Activated naive CD4-positive, alpha-beta T cell (primary cell): ENCODE measurements around the gene PLAC1.

ENCODE experiments used
- DNase-seq, 4 experiments: peaks; one replicate each; lab custom pipeline; 2025; lab: John Stamatoyannopoulos, UW

PLAC1 gene

DNA sequence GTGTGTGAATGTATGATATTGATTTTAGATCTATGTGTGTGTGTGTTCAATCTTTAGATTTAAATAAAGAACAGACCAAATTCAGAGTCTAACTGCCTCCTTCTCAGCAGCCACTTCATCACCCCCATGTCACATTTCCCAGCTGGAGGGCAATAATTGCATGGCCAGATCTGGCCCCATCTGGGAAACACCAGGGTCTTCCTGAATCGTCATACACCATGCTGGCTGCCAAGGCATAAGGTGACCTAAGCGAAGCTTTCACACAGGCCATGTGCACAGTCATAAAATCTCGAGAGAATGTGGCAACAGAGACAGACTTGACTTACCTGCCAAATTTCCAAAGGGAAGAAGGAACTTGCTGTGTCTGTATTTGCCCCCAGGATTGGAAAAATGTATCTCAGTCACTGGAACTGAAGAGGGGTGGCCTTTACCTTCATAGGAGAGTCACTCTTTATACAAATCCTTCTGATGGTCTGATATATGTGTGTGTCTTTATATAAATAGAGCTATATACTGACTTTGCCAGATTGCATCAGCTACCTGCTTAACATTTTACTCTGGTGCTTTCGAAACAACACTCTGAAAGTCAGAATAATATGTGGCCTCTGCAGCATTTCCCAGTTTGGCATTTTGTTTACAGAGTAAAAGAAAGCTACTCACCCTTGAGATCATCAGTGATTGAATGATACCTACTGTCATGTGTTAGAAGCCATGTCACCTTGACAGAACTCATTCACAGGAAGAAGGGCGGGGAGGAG, at the start of gene PLAC1:
PLAC1 (minus strand) TSS at position 470 of the 758 bp plus-strand sequence. CDS start 91,789 bp downstream, outside the sequence.
- DNase-seq, result no peak

GRCh38 chrX:134706138-134706537, 47.9 kb upstream of the PLAC1 start:
- no peak for DNase-seq

GRCh38 chrX:134695999-134696398, 37.7 kb upstream of the PLAC1 start:
- no peak for DNase-seq

DNA sequence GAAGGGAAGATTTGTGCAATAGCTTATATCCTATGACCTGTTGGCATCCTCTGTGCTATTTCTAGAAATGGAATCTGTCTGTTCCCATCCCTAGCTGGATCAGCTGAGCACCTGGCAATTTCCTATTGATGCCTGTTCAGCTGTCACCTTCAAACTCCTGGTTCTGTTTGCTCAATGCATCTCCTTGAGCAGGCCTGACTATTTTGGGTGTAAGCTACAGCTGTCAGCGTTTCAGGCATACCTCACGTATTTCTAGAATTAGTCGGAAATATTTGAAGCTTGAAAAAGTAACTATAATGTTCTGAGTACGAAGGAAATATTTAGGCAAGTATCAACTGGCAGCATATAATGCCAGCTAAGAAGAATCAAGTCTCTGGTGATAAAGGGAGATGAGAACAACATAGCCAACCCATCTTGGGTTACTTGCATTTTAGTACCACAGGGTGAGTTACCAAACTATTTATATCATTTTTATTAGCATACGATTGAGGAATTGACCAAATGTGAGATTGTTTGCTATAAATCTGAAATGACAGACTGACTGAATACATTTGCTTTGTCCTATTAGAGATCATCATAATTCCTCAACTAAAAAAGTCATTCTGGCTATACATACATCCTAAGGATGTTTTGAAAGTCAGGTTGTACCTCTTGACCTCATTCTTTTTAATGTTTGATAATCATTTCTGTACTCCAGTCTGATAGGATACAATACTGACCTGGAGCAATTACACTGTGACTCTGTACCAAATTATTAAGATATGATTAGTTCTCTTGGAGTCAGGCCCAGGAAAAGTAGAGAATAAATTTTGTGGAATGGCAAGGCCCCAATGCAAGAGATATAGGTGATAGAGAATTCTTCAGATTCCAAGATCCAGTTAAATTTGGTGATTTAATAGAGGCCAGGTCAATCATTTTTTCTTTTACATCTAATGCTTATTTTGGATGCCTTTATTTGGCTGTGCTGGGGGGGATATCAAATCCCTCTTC, 36.4 kb upstream of the PLAC1 start:
- no peak for DNase-seq

DNA sequence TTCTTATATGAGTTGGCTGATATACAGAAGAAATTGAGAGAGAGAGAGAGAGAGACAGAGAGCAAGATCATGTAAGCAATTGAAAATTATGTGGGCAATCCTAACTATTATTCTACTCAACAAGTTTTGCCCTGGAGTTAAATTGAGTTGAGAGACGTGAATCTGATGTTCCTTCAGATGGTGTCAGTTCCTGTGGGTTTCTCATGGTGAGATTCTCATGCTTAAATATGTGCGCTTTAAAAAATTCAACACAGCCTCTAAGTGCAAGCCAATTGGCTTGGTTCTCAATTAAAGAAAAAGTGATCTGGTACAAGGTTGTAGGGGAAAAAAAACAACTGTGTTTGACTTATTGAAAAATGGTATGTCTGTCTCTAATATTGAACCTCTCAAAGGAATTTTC, 35.4 kb upstream of the PLAC1 start:
- no peak for DNase-seq

- no peak for DNase-seq
These were observed 34.7 kb upstream of the PLAC1 start for GRCh38 chrX:134692990-134693389.

GRCh38 chrX:134692233-134692632, 34.0 kb upstream of the PLAC1 start:
- no peak for DNase-seq

GRCh38 chrX:134691453-134691852, 33.2 kb upstream of the PLAC1 start:
- DNase-seq, result no peak

GRCh38 chrX:134688839-134689238, 30.6 kb upstream of the PLAC1 start:
- DNase-seq, result no peak

DNA sequence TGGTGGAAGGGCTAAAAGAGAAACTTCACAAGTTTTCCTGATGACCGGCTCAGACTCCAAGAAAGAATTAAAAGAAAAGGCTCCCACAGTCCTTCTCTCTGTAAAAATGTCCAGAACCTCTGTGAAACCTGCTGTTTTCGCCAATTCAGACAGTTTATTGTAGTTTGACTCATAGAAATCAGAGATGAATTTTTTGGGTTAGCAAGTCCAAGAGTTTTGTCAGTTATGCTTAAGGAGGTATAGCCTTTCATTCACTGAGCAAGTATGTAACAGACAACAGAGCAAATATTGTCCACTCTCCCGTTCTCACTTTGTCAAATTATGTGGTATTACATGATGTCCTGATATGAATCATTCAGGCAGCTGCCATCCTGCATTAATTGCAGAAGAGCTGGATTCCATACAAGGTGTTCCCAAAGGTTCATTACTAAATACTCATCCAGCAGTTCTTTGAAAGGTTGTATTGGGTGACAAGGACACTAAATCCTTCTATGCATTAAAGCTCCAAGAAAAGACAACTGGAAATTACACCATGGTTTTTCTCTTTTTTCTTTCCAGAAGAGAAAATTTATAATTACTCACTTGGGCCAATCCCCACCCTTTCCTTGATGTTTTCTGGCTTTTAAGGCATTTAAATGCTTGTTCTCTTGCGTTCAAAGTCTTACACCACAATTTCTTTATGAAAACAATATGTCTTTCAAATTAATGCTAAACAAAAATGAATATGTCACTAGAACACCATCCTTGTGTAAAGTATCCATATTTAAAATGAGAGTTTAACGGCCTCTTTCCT, 30.0 kb upstream of the PLAC1 start:
- DNase-seq, result no peak

DNA sequence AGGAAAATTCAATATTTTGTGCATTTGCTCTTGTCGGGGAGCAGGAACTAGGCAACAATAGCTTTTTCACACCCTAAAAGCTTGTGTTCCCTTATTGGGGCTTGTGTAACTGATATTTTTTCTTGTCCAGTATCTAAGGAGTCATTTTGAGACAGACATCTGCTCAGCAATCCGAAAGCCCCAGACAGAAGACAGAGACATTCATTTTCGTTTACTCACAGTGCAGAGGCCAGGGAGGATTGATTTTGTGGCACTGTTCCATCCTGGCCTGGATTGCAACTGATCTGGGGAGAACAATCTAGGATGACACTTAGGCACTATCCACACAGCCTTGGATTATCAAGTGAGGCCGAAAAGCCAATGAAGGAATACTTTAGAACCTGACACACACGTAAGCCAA, 27.4 kb upstream of the PLAC1 start:
- no peak for DNase-seq

DNA sequence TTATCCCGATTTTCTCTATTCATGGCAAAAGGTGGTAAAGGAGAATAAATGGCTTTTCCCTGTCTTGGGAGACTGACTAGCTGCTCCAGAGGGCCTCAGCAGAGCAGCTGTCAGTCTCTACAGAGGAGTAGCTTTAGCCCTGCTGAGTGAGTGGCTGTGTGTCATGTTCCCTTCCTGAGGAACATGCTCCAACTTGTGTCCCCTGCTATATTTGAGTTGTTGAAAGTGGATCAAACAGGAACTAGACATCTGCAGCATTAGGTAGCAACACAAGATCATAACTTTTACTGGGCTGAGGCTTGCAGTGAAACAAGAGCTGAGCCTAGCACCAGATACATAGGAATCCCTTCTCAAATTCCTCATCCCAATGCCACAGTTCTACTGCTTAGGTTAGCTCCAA, 26.7 kb upstream of the PLAC1 start:
- DNase-seq, result no peak

- no peak for DNase-seq
These were observed 25.2 kb upstream of the PLAC1 start for GRCh38 chrX:134683351-134684005.

DNA sequence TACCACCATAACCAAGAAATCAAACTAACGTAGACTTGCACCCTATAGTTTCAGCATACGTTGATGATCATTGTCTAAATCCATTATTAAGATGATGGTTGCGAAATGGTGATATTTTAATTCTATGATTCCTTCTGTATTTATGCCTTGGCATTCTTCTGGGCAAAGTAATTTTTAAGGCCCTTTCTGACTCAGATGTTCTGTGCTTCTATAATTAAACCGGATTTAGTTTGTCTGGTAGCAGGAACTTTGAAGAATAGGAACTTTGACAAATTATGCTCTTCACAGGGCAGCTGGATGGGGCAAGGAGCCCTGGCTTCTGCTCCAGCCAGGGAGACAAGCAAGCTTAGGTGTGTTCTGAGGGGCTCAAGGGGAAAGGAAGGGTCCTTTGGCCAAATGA, 23.8 kb upstream of the PLAC1 start:
- no peak for DNase-seq

GRCh38 chrX:134679644-134680043, 21.4 kb upstream of the PLAC1 start:
- no peak for DNase-seq

DNA sequence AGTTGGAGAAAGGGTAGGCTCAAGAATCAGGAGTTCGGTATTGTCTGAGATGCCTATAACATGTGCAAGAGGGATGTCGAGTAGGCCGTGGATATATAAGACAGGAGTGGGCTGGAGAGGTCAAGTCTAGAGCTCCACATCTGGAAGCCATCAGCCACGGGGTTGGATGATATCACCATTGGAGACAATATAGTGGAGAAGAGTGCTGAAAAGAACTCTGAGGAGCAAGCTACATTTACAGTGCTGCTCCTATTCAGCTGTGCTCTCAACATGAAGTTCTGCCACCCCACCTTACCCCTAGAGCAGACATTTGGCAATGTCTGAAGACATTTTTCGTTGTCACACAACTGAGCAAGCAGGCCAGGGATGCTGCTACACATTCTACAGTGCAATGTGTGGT, 20.9 kb upstream of the PLAC1 start:
- no peak for DNase-seq

- DNase-seq, result no peak
These were observed 19.1 kb upstream of the PLAC1 start for GRCh38 chrX:134677332-134677731.

- DNase-seq, result no peak
These were observed 18.2 kb upstream of the PLAC1 start for GRCh38 chrX:134676436-134676835.

GRCh38 chrX:134673123-134673522, 14.9 kb upstream of the PLAC1 start:
- no peak for DNase-seq

GRCh38 chrX:134672101-134672500, 13.8 kb upstream of the PLAC1 start:
- DNase-seq, result no peak

DNA sequence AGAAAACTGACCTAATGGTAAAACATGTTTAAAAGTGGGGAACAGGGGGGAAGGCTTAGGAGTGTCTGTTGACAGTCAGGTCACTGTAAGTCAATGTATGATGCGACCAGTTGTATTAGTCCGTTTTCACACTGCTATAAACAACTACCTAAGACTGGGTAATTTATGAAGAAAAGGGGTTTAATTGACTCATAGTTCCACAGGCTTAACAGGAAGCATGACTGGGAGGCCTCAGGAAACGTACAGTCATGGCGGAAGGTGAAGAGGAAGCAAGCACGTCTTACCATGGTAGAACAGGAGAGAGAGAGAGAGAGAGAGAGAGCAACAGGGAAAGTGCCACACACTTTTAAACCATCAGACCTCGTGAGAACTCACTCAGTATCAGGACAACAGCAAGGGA, 13.0 kb upstream of the PLAC1 start:
- no peak for DNase-seq
